Activated CD4-positive, alpha-beta T cell treated with anti-CD3 and anti-CD28 coated beads, Interleukin-2, Interleukin-6, amounts not matched to agents 100 ng/mL and 50 ng/mL, durations not matched to agents 16 hours and 8 hours (primary cell): ENCODE results near the gene APIP.

Experiments
- DNase-seq: peaks from one replicate; pipeline ENCODE4 v3.0.0-alpha.2; 2020

Gene APIP

DNA sequence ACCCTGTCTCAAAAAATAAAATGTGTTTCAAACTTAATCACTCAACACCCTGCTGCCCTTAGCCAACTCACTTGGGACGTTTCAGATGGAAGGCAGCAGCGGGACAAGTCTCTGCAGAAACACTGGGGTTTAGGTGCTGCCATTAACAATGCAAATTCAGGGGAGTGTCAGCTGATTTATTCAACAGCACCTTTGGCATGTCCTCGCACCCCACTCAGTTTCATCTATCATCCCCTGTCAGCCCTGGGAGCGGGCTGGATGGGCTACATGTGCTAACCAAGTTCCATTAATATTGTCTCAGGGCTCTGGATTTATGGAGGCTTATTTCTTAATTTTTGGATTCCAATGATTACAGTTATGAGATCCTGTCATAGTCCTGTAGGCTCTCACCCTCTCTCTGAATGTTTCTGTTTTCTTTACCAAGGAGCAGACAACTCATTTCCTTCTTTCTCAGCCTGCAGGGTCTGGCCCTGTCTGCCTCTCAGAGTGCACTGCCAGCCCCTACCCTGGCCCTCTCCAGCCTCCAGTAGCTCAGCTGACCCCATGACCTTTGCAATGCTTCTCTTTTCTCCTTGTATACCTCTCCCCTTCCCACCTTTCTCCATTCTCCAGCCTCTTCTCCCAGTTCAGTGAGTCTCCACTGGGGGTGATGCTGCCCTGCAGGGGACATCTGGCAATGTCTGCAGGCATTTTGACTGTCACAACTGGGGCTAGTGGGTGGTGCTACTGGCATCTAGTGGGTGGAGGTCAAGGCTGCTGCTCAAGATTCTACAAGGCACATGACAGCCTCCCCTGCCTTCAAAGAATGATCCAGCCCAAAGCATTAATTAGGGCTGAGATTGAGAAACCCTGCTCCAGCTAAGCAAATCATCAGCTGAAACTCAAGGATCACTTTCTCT lies 79.0 kb downstream of the APIP start:
- DNase-seq, result no peak

DNA sequence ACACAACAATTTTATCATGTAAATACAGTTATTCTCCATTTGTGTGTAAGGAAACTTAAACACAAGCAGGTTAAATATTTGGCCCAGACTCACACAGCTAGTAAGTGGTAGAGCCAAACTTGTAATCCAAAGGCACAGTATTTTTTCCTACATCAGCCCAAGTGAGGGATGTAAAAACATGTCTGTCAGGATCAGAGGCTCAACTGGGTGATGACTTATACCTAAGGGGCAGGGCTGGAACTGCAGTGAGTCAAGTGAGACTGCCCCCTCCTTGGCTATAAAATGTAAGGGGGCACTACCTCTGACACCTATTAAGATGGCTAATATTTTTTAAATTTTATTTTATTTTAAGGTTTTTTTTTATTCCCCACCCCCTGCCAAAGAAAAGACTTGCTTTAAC lies 82.6 kb downstream of the APIP start:
- no peak for DNase-seq
